GM21737 (cell line): ENCODE results near the gene CTDNEP1.

Experiments used
- ATAC-seq: cut with Tn5 transposase; IDR thresholded peaks from one replicate; pipeline ENCODE4 v1.9.1; 2021; ENCODE audit warnings: mild to moderate bottlenecking, moderate library complexity; ENCODE audit not compliant: unreplicated experiment

CTDNEP1 gene

GRCh38 chr17:7216242-7217112 is 35.1 kb downstream of the CTDNEP1 start:
- no peak for ATAC-seq

GRCh38 chr17:7215652-7216180 is 35.8 kb downstream of the CTDNEP1 start:
- no peak for ATAC-seq

DNA sequence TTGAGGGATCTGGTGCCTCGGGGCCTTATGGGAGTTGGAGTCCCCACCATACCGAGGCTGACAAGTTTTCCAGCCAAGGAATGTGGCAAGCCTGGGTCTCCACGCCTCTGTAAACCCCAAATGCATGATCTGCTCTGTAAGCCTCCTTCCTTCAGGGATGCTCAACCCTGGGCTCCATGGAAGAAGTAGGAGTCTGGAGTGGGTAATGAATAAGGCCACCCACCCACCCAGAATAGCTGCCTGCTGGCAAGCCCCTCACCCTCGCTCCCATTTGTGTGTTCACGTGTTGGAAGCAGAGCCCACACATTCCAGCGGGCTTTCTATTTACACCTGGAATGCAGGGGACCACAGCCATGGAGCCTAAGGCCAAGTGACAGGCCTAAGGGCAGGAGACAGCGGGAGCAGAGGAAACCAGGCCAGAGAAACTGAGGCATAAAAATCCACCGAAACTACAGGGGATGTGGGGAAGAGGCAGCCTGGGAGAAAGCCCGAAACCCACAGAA is 36.3 kb downstream of the CTDNEP1 start:
- ATAC-seq: no peak

- peak; percentile 63 for ATAC-seq
Observed at GRCh38 chr17:7214300-7215135, 37.0 kb downstream of the CTDNEP1 start.

GRCh38 chr17:7213895-7214299 is 37.6 kb downstream of the CTDNEP1 start:
- ATAC-seq: no peak

DNA sequence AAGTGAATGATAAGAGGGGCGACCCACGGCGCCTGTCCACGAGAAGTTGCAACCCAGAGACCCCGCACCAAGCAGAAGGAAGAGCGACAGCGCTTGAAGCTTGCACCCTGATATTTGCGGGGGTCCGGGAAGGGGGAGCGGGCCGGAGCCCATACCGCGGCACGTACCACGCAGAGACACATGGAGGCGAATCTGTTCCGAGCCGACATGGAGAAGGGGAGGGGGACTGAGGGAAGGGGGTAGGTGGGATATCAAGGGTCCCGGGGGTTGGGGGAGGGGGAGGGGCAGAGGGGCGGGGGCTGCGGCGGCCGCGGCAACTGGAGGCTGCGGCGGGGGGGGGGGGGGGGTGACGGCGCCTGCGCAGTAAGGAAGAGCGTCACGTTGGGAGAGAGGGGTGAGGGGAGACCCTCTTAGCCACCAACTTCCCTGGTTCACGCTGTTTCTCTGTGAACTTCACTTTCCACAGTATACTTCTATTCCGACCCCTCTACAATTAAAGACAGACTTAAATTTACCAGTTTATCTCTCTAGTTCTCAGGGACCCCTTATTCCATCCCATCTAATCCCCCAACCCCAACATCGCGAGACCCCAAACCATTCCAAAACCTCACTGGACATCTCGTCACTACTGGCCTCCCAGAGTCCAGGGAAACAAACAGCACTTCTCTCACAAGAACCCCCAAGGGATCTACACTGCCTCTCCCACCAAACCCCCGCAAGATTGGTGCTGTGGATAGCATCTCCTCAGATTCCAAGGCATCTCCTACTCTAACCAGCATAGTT is 39.9 kb downstream of the CTDNEP1 start:
- no peak for ATAC-seq

DNA sequence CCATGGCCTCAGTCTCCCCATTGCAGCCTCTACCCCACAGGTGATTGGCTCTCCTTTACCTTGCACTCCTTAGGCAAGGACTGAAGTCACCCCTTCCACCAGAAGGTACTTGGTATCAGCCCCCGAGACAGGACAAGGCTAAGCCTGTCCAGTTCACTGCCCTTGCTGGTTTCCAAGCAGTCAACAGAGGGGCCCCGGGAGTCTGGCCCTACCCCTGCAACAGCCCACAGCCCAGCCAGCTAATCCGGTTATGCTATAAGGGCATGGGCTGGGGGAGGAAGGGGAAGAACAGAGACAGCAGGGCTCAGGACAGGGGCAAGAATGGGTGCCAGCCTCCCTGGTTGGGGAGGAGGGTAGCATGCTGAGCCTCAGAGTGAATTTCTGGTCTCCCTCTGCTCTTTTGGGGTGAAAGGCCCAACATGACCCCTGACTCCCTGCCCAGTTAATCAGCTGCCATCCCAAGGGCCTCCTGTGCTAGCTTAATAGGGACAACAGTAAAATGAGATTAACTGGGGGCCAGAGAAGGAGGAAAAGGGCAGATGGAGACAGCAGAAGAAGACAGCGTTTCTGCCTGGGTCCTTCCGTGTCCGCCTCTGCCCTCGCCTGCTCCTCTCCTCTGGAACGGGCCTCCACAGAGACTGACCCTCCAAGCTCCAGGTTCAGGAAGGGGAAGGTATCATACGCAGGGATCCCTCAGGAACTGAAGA is 42.6 kb downstream of the CTDNEP1 start:
- ATAC-seq: no peak

DNA sequence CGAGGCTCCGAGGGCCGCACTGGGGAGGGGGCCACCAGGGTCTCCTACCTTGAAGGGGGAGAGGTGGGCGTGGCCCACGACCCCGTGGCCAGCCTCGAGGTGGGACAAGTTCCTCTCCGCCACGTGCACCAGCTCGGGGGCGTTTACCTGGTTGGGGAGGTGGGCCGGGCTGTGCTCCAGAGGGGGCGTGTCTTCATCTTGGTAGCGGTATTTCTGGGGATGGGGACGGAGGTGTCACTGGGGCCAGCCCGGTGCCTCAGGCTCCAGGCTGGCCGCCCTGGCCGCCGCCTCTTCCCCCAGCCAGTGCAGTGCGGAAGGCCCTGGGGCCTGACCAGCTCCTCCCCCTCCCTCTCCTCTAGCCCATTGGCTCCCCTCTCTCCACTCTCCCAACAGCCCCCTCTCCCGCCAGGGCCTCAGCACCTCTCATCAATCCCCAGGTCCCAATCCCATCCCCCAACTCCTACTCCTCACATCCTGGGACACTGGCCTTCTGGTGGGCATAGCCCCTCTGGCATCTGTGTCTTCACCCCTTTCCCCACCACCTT is 43.4 kb downstream of the CTDNEP1 start:
- no peak for ATAC-seq

DNA sequence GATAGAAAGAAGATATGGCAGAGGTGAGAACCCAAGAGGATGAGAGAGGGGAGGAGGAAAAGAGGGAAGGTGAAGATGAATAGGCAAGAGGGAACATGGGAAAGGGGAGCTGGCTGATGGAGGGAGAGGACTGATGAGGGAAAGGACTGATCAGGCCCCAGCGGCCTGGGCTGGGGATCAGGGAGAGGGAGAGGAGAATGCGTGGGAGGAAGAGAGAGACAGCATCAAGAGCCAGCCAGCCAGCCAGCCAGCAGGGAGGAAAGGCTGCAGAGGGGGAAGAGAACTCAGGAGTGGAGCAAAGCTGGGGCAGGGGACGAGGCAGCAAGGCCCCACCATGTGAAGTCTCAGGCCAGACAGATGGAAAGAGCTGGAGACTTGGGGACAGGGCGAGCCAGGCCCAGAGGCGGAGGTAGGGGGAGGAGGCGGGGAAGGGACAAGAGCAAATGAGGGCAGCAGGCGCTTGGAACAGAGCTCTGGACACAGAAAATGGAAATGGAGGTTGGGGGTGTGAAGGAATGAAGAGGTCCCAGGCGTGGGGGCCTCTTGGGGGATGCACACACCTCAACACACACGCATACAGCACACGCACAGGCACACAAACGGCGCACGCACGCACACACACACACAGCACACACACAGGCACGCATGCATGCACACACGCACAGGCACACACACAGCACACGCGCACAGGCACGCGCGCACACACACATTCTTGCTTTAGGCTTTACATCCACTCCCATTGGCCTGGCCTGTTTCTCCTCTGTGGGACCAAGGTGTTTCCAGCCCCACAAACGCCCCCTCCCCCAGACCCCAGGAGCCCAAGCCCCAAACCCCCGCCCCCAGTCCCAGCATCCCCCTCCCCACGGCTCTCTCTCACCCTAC is 44.2 kb downstream of the CTDNEP1 start:
- ATAC-seq: no peak

DNA sequence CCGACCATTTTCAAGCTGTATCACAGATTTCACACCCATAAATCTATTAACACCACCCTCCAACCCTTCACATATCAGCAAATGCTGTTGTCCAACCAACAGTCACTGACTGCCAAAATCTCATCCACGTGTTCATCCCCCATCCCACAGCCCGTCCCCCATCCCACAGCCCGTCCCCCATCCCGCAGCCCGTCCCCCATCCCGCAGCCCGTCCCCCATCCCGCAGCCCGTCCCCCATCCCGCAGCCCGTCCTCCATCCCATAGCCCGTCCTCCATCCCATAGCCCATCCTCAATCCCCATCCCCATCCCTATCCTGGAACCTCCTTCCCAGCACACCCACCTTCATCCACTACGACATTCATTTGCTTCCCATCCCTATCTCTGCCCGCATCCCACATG is 46.0 kb downstream of the CTDNEP1 start:
- no peak for ATAC-seq

- ATAC-seq: peak; percentile 76
Observed at GRCh38 chr17:7204828-7205461, 46.6 kb downstream of the CTDNEP1 start.

- ATAC-seq: no peak
Observed at GRCh38 chr17:7204336-7204735, 47.2 kb downstream of the CTDNEP1 start.

- no peak for ATAC-seq
Observed at GRCh38 chr17:7203391-7203790, 48.1 kb downstream of the CTDNEP1 start.

GRCh38 chr17:7196651-7197401 is 54.7 kb downstream of the CTDNEP1 start:
- ATAC-seq: no peak

DNA sequence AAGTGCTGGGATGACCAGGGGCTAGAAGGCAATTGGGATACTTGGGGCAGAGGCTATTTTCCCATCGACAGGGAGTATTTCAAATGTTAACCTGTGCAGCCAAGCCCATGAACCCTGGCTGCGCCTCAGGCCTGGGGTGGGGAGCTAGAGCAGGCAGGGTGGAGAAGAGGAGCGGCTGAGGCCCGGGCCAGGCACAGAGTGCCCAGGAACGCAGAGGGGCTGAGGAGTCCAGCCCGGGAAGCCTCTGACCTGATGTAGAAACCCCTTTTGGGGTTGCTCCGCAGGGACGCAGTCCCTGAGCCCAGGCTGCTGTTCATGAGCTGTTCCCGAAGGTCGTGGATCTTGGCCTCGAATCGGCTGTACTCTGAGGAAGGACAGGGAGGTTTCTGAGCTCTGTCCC is 55.6 kb downstream of the CTDNEP1 start:
- ATAC-seq: no peak
